LHCN-M2 (cell line): ENCODE results near the gene MAML2. TPM values are rescaled to one million over a fixed set of nuclear protein-coding genes. Genes with fewer than 3 reads are reported as not detected.
A peak's percentile ranks its signal among the peaks of the same experiment; 100 is the strongest.

Source experiments
- DNase-seq: peaks from one replicate; pipeline ENCODE4 v3.0.0-alpha.2; 2012; ENCODE audit warnings: low read depth
- total RNA-seq: library from RNA; depleted of rRNA; stranded (reverse); fragments of >200 nt; gene quantifications from 2 replicates; pipeline ENCODE4 v1.2.3, GENCODE V29; 2014

Gene MAML2
- total RNA-seq, 1 experiment from 2014 or later: 12.1 TPM

GRCh38 chr11:96318399-96318798, 24.6 kb downstream of the MAML2 start:
- DNase-seq: no peak

GRCh38 chr11:96317985-96318384, 25.0 kb downstream of the MAML2 start:
- no peak for DNase-seq

GRCh38 chr11:96317571-96317970, 25.4 kb downstream of the MAML2 start:
- DNase-seq: no peak

- DNase-seq: no peak
Observed at GRCh38 chr11:96316869-96317268, 26.1 kb downstream of the MAML2 start.

GRCh38 chr11:96315476-96315875, 27.5 kb downstream of the MAML2 start:
- DNase-seq: no peak

- DNase-seq: peak; percentile 74
Observed at GRCh38 chr11:96314326-96315020, 28.5 kb downstream of the MAML2 start.

GRCh38 chr11:96313163-96313562, 29.8 kb downstream of the MAML2 start:
- no peak for DNase-seq

GRCh38 chr11:96311120-96311568, 31.9 kb downstream of the MAML2 start:
- DNase-seq: peak; percentile 83

GRCh38 chr11:96310236-96310635, 32.8 kb downstream of the MAML2 start:
- DNase-seq: no peak

GRCh38 chr11:96309643-96310017, 33.4 kb downstream of the MAML2 start:
- no peak for DNase-seq

GRCh38 chr11:96309016-96309642, 33.9 kb downstream of the MAML2 start:
- DNase-seq: peak; percentile 82

GRCh38 chr11:96307776-96308140, 35.2 kb downstream of the MAML2 start:
- peak; percentile 94 for DNase-seq

GRCh38 chr11:96306933-96307775, 35.8 kb downstream of the MAML2 start:
- peak; percentile 100 for DNase-seq

GRCh38 chr11:96306600-96306932, 36.4 kb downstream of the MAML2 start:
- DNase-seq: peak; percentile 78

- DNase-seq: no peak
Observed at GRCh38 chr11:96306071-96306470, 36.9 kb downstream of the MAML2 start.

GRCh38 chr11:96303980-96304379, 39.0 kb downstream of the MAML2 start:
- no peak for DNase-seq

GRCh38 chr11:96303064-96303463, 39.9 kb downstream of the MAML2 start:
- DNase-seq: peak; percentile 86

- no peak for DNase-seq
Observed at GRCh38 chr11:96301818-96302217, 41.2 kb downstream of the MAML2 start.

- DNase-seq: no peak
Observed at GRCh38 chr11:96299155-96299888, 43.7 kb downstream of the MAML2 start.

- no peak for DNase-seq
Observed at GRCh38 chr11:96295369-96295768, 47.6 kb downstream of the MAML2 start.

- DNase-seq: no peak
Observed at GRCh38 chr11:96294289-96294688, 48.7 kb downstream of the MAML2 start.

GRCh38 chr11:96293598-96294021, 49.4 kb downstream of the MAML2 start:
- peak; percentile 41 for DNase-seq
